HG02885 (cell line): Measurements from ENCODE around the gene AP3D1.
"Not testable (repeated sequence)": the region's sequence is repeated elsewhere in the genome, so short reads cannot be mapped to it uniquely, and the experiment has no call there.

ENCODE experiments used
- ATAC-seq: cut with Tn5 transposase; IDR thresholded peaks from one replicate; pipeline ENCODE4 v1.9.1; 2021; ENCODE audit warnings: mild to moderate bottlenecking; ENCODE audit not compliant: unreplicated experiment, poor library complexity

The AP3D1 gene

DNA sequence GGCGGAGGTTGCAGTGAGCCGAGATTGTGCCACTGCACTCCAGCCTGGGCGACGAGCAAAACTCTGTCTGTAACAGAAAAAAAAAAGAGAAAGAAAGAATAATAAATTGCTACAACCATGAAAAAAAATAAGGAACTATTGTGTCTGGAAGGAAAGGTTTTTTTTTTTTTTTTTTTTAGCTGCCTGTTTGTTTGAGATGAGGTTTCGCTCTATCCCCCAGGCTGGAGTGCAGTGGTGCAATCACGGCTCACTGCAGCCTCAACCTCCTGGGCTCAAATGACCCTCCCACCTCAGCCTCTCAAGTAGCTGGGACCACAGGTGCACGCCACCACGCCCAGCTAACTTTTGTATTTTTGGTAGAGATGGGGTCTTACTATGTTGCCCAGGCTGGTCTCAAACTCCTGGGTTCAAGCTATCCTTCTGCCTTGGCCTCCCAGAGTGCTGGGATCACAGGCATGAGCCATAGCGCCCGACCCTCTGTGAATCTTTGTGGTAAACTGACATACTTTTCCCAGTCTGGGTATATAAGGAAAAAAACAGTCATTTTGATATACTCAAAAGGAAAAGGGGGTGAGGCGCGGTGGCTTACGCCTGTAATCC, 59.3 kb downstream of the AP3D1 start:
- ATAC-seq, result not testable (repeated sequence)

- no peak for ATAC-seq
These were observed 61.7 kb downstream of the AP3D1 start for GRCh38 chr19:2089727-2090053.

GRCh38 chr19:2089001-2089711, 62.2 kb downstream of the AP3D1 start:
- ATAC-seq, result no peak

- no peak for ATAC-seq
These were observed 63.7 kb downstream of the AP3D1 start for GRCh38 chr19:2087621-2088100.

DNA sequence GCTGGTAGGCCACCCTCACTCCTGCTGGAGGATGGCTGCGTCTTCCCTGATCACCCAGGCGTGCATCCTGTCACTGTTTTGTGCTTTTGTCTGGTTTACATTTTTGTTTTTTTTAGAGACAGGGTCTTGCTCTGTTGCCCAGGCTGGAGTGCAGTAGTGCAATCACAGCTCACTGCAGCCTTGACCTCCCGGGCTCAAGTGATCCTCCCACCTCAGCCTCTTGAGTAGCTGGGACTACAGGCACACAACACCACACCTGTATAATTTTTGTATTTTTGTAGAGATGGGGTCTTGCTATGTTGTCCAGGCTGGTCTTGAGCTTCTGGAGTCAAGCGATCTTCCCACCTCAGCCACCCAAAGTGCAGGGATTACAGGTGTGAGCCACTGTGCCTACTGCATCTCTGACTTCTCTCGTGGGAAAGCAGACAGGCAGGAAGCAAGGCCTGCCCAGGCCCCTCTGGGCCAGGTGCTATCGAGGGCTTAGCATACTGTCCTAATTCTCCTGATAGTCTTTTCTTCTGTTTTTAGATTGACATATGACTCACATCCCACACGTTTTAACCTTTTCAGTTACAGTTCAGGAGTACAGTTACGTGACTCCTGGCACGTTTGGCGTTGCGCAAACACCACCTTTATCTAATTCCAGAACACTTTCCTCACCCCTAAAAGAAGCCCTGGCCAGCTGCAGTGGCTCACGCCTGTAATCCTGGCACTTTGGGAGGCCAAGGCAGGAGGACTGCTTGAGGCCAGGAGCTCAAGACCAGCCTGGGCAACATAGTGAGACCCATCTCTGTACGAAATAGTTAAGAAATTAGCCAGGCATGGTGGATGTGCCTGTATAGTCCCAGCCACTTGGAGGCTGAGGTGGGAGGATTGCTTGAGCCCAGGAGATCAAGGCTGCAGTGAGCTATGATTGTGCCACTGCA, 64.4 kb downstream of the AP3D1 start:
- ATAC-seq, result not testable (repeated sequence)

- peak; percentile 38 for ATAC-seq
These were observed 66.2 kb downstream of the AP3D1 start for GRCh38 chr19:2084993-2085720.

DNA sequence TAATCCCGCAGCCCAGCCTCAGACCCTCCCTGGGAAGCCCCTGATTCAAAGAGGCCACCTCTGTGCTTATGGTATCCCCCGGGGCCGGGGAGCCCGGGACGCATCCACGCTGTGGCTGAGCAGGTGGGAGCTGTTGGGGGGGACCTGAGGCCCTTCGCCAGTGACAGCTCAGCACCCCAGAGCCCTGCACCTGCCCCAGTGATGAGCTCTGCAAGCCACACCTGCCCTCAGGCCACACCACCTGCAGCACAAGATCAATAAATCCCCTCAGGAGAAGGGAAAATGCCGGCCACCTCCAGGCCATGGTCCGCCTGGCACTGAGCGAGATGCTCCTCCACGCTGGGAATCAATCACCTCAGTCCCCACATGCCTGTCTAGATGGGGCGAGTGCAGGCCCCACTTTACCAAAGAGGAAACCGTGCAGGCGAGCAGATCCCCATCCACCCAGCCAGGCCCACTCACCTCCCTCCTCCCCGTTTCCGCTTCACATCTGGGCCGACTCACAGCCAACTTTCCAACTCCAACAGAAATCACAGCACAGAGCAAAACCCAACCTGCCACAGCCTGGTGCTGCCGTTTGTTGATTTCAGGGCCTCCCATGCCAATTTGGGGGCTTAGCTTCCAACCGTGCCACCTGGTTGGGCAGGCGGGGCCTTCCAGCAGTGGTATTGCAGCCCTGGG, 68.1 kb downstream of the AP3D1 start:
- ATAC-seq, result no peak

GRCh38 chr19:2081873-2082810, 69.2 kb downstream of the AP3D1 start:
- no peak for ATAC-seq

GRCh38 chr19:2080336-2080988, 70.9 kb downstream of the AP3D1 start:
- ATAC-seq, result no peak

GRCh38 chr19:2079865-2080301, 71.5 kb downstream of the AP3D1 start:
- ATAC-seq, result no peak

- no peak for ATAC-seq
These were observed 72.1 kb downstream of the AP3D1 start for GRCh38 chr19:2079076-2079864.

GRCh38 chr19:2077833-2078619, 73.3 kb downstream of the AP3D1 start:
- ATAC-seq, result no peak

DNA sequence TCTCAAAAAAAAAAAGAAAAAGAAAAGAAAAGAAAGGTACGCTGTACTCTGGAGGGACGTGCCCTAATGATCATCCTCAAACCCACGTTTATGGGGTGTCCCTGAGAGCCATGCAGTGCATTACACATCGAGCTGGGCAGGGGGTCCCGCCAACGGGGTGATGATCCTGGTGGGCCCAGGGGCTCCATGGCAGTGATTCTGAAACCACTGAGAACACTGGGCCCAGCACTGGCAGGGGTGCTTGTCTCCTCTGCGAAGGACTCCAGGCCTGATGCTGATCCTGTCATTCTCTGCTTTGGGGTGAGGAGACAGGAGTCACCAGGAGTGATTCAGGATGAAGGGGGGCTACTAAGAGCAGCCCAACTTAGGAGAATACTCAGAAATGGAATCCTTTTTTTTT, 74.0 kb downstream of the AP3D1 start:
- no peak for ATAC-seq

DNA sequence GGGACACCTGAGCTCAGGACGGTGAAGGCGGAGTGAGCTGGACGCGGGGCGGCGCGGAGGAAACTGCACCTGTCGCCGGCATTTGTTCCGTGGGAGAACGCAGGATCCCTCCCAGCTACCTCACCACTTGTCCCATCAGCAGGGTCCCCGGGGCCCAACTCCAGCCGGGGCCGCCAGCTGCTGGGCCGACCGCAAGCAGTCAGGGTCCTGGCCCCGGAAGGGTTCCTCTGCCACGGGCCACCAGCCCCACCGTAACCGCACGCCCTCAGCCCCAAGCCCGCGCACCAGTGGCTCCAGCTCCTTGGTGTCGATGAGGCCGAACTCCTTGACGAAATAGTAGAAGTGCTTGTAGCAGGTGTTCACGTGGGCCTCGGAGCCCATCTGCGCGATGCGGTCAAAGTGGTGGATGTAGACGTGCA, 74.8 kb downstream of the AP3D1 start:
- ATAC-seq, result no peak

- no peak for ATAC-seq
These were observed 78.4 kb downstream of the AP3D1 start for GRCh38 chr19:2072757-2073551.
